ENCODE data around the gene ZDHHC17.

- TF ChIP-seq CTCF (conservative IDR thresholded peaks at IDR 0.05; ENCODE audit: low read depth, low read length) (no peak), EZH2 (IDR thresholded peaks at IDR 0.05; ENCODE audit: low read length, unreplicated experiment) (no peak), EZH2phosphoT487 (IDR thresholded peaks at IDR 0.05; ENCODE audit: borderline replicate concordance, low read length) (no peak)
These were observed 95.7 kb downstream of the ZDHHC17 start for GRCh38 chr12:76859611-76860010.

Measured in PC-3 (cell line).